NCI-H226 (cell line): ENCODE data around the gene MCC.

Experiments
- DNase-seq: peaks from one replicate; pipeline ENCODE4 v3.0.0-alpha.2; 2015

Gene MCC

GRCh38 chr5:113240951-113241726 is 247.1 kb downstream of the MCC start:
- no peak for DNase-seq

GRCh38 chr5:113240032-113240431 is 248.2 kb downstream of the MCC start:
- no peak for DNase-seq

GRCh38 chr5:113237893-113238292 is 250.4 kb downstream of the MCC start:
- DNase-seq = peak; percentile 22

DNA sequence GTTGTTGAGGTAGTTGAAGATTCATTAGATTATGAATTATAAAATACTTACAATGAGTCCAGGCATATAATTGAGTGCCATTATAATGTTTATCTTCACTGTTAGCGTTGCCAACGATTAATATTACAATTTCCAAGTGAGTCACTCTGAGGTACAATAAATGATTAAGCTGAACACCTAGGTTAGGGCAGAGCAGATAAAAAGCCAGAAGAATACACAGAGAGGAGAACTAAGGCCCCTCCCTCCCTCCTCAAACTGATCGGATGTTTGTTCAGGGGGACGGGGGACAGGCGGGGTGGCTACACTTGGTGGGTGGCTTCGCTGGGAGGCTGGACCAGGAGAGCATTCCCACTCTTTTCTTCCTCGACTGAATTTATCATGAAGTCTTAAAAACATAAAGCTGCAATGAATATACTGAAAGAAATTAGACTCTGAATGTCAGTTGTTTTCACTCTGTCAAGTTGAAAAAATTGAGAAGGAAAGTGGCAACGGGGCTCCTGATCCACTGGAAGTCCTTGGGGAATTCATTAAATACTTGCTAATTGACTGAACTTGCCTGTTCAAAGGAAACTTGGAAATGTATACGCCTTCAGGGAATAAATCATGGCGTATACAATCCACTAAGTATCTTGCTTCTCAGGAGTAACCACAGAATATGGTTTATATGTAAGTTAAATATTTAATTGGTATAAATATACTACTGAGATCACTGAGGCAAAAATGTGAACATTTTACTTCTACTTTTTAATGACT is 251.5 kb downstream of the MCC start:
- DNase-seq = no peak

DNA sequence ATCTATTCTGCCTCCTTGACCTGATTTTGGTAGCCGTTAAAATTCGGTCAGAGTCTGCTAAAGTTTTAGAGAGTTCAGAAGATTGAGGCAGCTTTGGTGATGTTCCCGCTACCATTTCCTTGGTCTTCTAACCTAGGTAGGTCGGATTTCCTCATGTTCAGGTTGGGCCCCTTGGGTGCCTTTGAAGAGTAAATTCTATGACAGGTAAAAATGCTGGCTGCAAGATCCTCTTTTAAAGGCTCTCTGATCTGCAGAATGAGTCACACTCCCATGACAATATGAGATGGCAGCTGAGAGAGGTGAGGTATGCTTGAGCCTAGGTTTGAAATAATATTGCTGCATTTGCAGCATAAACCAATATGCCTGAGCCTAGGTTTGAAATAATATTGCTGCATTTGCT is 252.4 kb downstream of the MCC start:
- no peak for DNase-seq

DNA sequence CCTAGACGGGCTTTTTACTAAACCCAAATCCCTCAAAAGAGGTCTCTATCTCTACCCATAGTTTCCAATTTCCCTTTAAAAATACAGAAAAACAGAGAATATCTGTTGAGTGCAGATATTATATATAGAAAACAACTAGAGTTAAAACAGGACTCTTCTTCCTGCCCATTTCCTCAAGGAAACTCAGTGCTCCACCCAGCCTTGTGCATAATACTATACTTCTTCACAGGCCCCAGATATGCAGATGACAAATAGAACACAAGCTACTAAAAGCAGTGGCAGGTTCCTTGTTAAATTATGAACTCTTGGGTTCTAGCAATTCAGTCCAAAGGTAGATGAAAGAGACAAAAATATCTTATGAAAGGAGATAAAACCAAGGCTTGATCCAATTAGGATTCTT is 253.7 kb downstream of the MCC start:
- no peak for DNase-seq

- no peak for DNase-seq
These were observed 254.6 kb downstream of the MCC start for GRCh38 chr5:113233606-113234005.

- DNase-seq = peak; percentile 39
These were observed 255.6 kb downstream of the MCC start for GRCh38 chr5:113232667-113233066.

DNA sequence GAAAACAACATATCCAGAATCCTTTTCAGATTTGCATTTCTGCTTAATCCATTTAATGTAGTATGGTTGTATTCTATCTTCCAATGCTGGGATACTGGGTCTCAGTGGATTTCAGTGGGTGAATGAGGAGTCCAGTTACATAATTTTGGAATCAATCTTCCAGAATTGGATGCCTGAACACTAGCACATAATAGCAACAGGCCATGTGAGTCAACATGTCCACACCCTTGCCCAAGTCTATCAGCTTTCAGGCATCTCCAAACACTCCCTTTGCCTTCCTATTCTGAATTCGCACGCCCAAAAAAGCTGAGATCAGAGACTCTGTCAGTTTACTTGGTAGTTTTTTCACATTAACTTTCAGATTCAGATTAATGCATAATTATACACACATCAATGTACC is 256.0 kb downstream of the MCC start:
- peak; percentile 83 for DNase-seq

GRCh38 chr5:113231653-113232000 is 256.6 kb downstream of the MCC start:
- DNase-seq = no peak

DNA sequence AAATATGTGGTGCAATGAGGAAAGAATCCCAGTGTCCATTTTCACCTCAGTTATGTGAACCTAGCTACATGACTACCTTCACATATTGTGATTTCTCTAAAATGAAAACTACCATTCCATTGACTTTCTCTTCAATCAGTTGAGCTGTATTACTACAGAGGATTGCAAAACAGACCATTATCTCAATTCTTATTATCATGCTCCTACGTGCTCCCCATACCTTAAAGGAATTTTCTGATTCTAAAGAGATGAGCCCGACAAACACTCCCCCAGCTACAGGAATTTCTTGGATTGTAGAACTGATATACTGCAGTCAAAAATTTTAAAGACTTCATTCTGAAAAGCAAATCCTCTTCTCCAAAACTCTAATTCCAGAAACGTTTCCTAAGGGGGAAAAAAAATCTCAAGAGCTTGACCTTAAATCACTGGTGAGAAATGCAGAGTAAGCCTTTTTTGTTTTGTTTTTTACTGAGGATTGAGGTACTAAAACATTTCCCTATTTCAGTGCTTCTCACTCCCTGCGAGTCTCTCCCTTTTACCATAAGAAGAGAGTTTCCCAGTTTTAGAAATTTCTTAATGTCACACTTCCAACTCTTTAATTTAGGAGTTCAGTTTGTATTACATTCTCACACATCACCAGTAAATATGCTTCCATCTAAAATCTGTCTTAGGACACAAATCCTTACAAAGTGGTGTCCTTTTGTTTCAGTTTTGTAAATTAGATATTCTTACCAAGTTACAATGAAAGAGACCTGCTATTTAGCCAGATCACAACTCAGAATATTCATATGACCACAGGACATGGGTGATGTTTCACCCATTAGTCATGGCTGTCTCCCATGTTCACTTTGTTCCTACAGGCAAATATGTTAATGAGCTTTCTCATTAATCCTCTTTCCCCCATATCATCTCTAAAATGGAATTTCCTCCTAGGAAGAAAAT is 257.3 kb downstream of the MCC start:
- peak; percentile 90 for DNase-seq

- DNase-seq = no peak
These were observed 260.5 kb downstream of the MCC start for GRCh38 chr5:113227798-113228197.

DNA sequence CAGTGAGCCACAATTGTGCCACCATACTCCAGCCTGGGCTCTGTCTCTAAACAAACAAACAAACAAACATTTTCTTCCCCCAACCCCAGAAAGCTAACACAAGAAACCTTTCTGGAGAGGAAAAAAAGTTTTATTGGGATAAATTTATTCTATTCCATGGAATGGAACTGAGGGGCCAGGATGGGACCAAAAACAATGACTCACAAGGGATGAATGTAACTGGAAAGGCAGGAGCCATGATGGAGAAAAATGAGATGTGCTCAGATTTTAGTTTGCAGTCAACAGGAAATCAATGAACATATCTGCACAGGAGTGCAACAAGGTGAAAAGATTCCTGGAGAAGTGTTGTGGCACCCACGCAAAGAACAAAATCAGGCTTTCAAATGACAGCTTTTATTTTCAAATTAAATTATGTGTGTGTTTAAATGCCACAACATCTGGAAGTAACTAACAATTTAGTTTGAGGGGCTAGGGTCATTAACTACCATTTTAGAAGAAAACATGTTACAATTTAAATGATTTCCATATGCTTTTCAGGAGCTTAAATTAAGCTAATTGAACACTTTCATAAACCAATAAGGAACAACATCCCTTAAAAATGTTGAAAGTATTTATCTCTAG is 262.0 kb downstream of the MCC start:
- DNase-seq = no peak

DNA sequence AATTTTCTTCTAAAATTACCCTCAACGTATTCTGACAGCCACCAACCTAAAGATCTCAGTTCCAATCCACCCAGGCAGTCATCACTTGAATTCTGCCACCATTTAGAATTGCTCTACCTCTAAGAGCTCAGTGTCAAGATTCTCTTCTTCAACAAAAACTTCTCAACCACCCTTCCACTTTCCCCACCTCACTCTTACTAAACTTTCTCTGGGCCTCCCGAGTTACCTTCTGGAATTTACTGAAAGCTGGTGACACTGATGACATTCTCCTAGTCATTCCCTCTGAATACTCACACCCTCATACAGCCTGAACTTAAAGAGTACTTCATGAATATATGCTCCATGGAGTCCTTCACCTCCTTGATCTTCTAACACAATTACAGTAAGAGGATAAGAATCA is 263.0 kb downstream of the MCC start:
- DNase-seq = no peak

GRCh38 chr5:113224605-113225065 is 263.6 kb downstream of the MCC start:
- no peak for DNase-seq

DNA sequence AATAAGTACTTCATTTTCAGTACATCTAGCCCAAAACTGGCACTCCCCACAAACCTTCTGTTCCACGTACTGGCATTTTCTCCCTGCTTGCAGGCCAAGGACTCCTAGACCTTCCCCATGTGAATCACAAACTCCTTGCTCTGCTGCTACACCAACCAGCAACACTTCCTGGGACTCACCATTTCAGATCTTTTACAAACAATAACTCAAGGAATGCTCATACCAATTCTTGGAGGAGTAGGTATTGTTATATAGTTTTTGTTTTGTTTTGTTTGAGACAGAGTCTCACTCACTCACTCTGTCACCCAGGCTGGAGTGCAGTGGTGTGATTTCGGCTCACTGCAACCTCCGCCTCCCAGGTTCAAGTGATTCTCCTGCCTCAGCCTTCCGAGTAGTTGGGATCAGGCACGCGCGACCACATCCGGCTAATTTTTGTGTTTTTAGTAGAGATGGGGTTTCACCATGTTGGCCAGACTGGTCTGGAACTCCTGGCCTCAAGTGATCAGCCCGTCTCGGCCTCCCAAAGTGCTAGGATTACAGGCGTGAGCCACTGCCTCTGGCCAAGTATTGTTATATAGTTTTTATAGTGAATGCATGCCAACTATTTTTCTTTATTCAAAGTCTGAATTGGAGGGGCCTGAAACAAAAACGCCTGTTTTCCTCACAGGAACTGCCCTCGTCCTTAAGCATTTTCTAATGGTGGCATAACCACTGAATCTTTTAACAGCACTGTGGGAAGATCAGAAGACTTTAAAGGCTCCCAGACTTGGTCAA is 264.2 kb downstream of the MCC start:
- no peak for DNase-seq

- no peak for DNase-seq
These were observed 264.9 kb downstream of the MCC start for GRCh38 chr5:113223315-113223714.

DNA sequence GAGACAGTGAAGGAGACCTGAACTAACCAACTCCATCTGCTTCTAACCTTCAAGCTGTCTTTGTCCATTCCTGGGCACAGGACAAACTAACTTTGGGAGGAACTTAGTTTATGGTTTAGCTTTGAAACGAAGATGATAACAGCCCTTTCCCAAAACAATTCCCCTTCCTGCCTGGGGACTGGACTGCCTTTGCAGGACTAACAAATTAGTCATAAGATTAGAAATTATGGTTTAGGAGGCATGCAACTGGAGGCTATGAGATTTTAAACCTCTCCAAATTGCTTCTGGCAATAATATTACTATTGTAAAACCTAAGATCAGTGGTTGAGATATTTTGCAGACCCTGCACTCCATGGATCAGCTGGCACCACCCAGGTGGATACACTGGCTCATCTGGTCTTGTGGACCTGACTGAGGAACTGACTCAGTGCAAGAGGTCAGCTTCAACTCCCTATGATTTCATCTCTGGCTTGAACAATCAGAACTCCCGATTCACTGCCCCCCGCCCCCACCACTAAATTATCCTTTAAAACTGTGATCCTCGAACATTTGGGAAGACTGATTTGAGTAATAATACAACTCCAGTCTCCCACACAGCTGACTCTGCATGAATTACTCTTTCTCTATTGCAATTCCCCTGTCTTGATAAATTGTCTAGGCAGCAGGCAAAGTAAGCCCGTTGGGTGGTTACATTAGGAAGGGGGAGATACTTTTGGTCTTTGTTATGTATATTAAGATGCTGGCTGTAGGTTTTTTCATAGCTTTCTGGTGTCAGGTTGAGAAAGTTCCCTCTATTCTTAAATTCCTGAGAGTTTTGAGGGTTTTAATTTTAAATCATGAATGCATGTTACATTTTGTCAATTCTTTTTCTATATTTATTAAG is 266.7 kb downstream of the MCC start:
- DNase-seq = peak; percentile 60

DNA sequence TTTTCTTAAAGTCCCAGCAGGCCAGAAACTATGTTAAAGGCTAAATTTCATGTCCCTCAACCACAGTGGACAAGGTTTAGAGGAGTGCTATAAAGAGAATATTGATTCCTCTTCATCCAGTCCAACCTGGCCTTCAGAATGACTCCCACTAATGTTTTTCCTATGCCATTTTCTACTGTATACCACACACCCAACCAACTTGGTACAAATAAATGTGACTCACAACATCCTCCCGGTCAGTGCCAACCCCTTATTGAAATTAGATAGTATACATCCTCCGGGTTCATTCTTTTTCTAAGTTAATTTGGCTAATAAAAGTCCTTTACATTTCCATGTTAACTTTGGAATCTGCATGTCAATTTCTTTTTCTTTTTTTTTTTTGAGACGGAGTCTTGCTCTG is 268.6 kb downstream of the MCC start:
- no peak for DNase-seq

DNA sequence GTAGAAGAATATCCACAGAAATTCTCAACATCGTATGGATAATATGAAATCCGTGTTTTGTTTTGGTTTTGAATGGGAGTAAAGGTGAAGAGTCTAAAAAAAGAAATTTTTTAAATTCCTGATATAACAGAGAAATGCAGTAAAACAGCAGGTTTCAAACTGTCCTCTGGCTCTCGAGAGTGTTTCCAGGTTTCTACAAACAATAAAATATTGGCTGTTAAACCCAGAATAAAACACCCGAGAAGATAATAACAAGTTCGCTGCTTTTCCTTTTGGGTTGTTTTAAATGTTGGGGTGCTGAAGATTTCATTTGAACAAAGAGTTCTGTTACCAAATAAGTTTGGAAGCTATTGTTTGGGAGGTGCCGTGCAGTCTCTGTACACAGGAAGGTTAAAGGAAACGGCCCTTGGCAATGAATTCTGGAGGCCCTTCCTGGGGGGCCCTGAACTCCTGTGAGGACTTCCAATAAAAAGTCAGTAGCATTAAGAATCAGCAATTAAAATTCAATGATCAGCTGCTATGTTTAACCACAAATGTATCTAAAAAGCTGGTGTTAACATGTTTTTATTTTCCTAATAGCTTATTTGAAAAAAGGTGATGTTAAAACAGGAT is 269.2 kb downstream of the MCC start:
- DNase-seq = no peak

DNA sequence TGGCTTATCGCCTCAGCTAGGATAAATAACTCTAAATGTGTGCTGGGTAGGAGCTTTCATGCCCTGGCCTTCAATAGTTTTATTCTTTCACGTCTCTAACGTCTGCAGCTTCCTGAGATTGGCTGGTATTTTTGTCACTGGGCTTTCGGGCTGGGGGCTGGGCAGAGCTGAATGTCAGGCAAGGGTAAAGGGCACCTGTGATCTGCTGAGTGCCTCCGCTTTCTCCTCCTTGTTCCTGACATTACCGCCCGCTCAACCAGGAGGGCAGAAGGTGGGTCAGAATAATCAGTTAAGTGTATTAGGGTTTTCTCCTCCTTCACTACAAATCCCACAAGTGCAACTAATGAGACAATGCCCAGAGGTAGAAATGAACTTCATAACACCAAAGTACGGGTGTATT is 270.1 kb downstream of the MCC start:
- DNase-seq = no peak
